SK-N-SH (cell line): Measurements from ENCODE around the gene STX2. TPM values are rescaled to one million over a fixed set of nuclear protein-coding genes. Genes with fewer than 3 reads are reported as not detected.

Experiments used
- CTCF ChIA-PET: fragments of 300-600, 350-600 bp; formaldehyde crosslinking; extraction: SDS; loops from one replicate; lab custom pipeline; 2021; lab: Yijun Ruan, JAX
- POLR2A ChIA-PET: fragments of 350-600 bp; sonication (Branson Sonifier 250); formaldehyde crosslinking; extraction: SDS; loops from one replicate; lab custom pipeline; 2020; ENCODE audit warnings: antibody characterized with exemption, inconsistent platforms; lab: Yijun Ruan, JAX
- DNase-seq: peaks from one replicate; pipeline ENCODE4 v3.0.0; 2012
- H2AFZ ChIP-seq: fragments of 200-600 bp; sonication (generic); 2 replicates; pipeline ENCODE4 v1.8.1; 2016; ENCODE audit warnings: antibody characterized with exemption, mild to moderate bottlenecking, low read depth
- H3F3A ChIP-seq: fragments of 200-600 bp; sonication (generic); replicated peaks from 2 replicates; pipeline ENCODE3; 2016; ENCODE audit warnings: antibody characterized with exemption, mild to moderate bottlenecking; ENCODE audit not compliant: insufficient read depth
- H3K27ac ChIP-seq, 2 experiments: fragments of 200-500 bp in 1 of 2; fragments of 200-600 bp in 1 of 2; sonication (Bioruptor generic) in 1 of 2; sonication (generic), shearing (Covaris generic) in 1 of 2; 2 replicates each; pipeline versions ENCODE4 v1.5.1 to v1.6.1; 2014 to 2016; ENCODE audit warnings: low read depth in 2 of 2, inconsistent platforms in 1 of 2, low read length in 1 of 2, mild to moderate bottlenecking in 1 of 2, mixed read lengths in 1 of 2
- H3K27me3 ChIP-seq: fragments of 200-600 bp; sonication (generic), shearing (Covaris generic); 2 replicates; pipeline ENCODE4 v1.6.1; 2016; ENCODE audit warnings: mixed run types; ENCODE audit not compliant: insufficient read depth
- H3K36me3 ChIP-seq, 2 experiments: fragments of 200-500 bp in 1 of 2; fragments of 200-600 bp in 1 of 2; sonication (Bioruptor generic) in 1 of 2; sonication (generic) in 1 of 2; replicated peaks in 1 of 2; 2 replicates each; pipeline versions ENCODE3 to v1.5.1; 2014 to 2016; ENCODE audit warnings: low read length in 1 of 2, mild to moderate bottlenecking in 1 of 2; ENCODE audit not compliant: insufficient read depth in 2 of 2, control insufficient read depth in 1 of 2
- H3K4me1 ChIP-seq, 2 experiments: fragments of 200-500 bp in 1 of 2; fragments of 200-600 bp in 1 of 2; sonication (Bioruptor generic) in 1 of 2; sonication (generic), shearing (Covaris generic) in 1 of 2; 2 replicates each; pipeline versions ENCODE4 v1.5.1 to v1.6.1; 2014 to 2016; ENCODE audit warnings: low read depth in 1 of 2, low read length in 1 of 2, mixed run types in 1 of 2; ENCODE audit not compliant: insufficient read depth in 2 of 2, control insufficient read depth in 1 of 2
- H3K4me2 ChIP-seq: fragments of 200-600 bp; sonication (generic), shearing (Covaris generic); 2 replicates; pipeline ENCODE4 v1.6.1; 2017; ENCODE audit warnings: mixed run types
- H3K4me3 ChIP-seq, 2 experiments: fragments of 200-500 bp in 1 of 2; fragments of 200-600 bp in 1 of 2; sonication (Bioruptor generic) in 1 of 2; sonication (generic), shearing (Covaris generic) in 1 of 2; 2 replicates each; pipeline versions ENCODE4 v1.5.1 to v1.8.1; 2014 to 2016; ENCODE audit warnings: low read depth in 2 of 2, inconsistent platforms in 1 of 2, low read length in 1 of 2, mild to moderate bottlenecking in 1 of 2, mixed read lengths in 1 of 2, moderate library complexity in 1 of 2
- H3K79me2 ChIP-seq: fragments of 200-600 bp; sonication (generic); 2 replicates; pipeline ENCODE4 v1.8.1; 2017; ENCODE audit warnings: mild to moderate bottlenecking; ENCODE audit not compliant: insufficient read depth
- H3K9ac ChIP-seq: fragments of 200-600 bp; sonication (generic); 2 replicates; pipeline ENCODE4 v1.6.1; 2017; ENCODE audit warnings: mixed run types
- H3K9me2 ChIP-seq: fragments of 200-600 bp; sonication (generic); 2 replicates; pipeline ENCODE4 v1.6.1; 2017; ENCODE audit warnings: mixed run types
- H3K9me3 ChIP-seq: fragments of 200-600 bp; sonication (generic); 2 replicates; pipeline ENCODE4 v1.6.1; 2017; ENCODE audit warnings: mixed run types, mild to moderate bottlenecking, moderate library complexity
- H4K20me1 ChIP-seq: fragments of 200-600 bp; sonication (generic); 2 replicates; pipeline ENCODE4 v1.6.1; 2017; ENCODE audit warnings: mild to moderate bottlenecking, mixed run types; ENCODE audit not compliant: insufficient read depth
- EP300 ChIP-seq, 2 experiments: IDR thresholded peaks; 2 replicates each; pipeline versions ENCODE4 v1.4.0 to v1.6.1; 2012; ENCODE audit warnings: borderline replicate concordance in 1 of 2, low read depth in 1 of 2, low read length in 1 of 2
- FOSL2 ChIP-seq: IDR thresholded peaks from 2 replicates; pipeline ENCODE4 v1.4.0; 2012; ENCODE audit warnings: low read depth, mild to moderate bottlenecking, moderate library complexity, borderline replicate concordance
- MAX ChIP-seq: IDR thresholded peaks from 2 replicates; pipeline ENCODE4 v1.4.0; 2012; ENCODE audit warnings: low read depth
- NFIC ChIP-seq: IDR thresholded peaks from 2 replicates; pipeline ENCODE4 v1.4.0; 2012; ENCODE audit warnings: borderline replicate concordance
- NRF1 ChIP-seq: IDR thresholded peaks from 2 replicates; pipeline ENCODE4 v1.6.1; 2012; ENCODE audit warnings: low read depth, mild to moderate bottlenecking, low read length
- POLR2AphosphoS5 ChIP-seq: IDR thresholded peaks from 2 replicates; pipeline ENCODE4 v1.6.1; 2012; ENCODE audit warnings: low read depth, low read length
- RAD21 ChIP-seq: IDR thresholded peaks from 2 replicates; pipeline ENCODE4 v1.6.1; 2012; ENCODE audit warnings: mild to moderate bottlenecking, low read length
- RCOR1 ChIP-seq: fragments of 150-350 bp; IDR thresholded peaks from 2 replicates; pipeline ENCODE4 v1.6.1; 2017; ENCODE audit warnings: antibody characterized with exemption, low read length
- RFX5 ChIP-seq: IDR thresholded peaks from 2 replicates; pipeline ENCODE4 v1.6.1; 2012; ENCODE audit warnings: mild to moderate bottlenecking, improper control_type of control experiment, low read length
- RXRA ChIP-seq: IDR thresholded peaks from 2 replicates; pipeline ENCODE4 v1.4.0; 2012; ENCODE audit warnings: low read depth, mild to moderate bottlenecking, borderline replicate concordance
- SMC3 ChIP-seq: IDR thresholded peaks from 2 replicates; pipeline ENCODE4 v1.6.1; 2012; ENCODE audit warnings: low read depth, low read length, improper control_type of control experiment
- TCF12 ChIP-seq: IDR thresholded peaks from 2 replicates; pipeline ENCODE4 v1.4.0; 2012
- TEAD4 ChIP-seq: IDR thresholded peaks from 2 replicates; pipeline ENCODE4 v1.4.0; 2012; ENCODE audit warnings: mild to moderate bottlenecking, borderline replicate concordance; ENCODE audit not compliant: insufficient read depth
- USF1 ChIP-seq: IDR thresholded peaks from 2 replicates; pipeline ENCODE4 v1.4.0; 2012; ENCODE audit warnings: low read depth, borderline replicate concordance
- WGBS: methylation state at CpG from one replicate; pipeline ENCODE4 v1.1.6; 2017; ENCODE audit warnings: low lambda C conversion rate; 5-methylcytosine and 5-hydroxymethylcytosine counted together
- polyA plus RNA-seq, 3 experiments: library from polyadenylated mRNA; depleted of rRNA; stranded (reverse); fragments of >200 nt; gene quantifications; 2 replicates each; pipeline ENCODE4 v1.2.3, GENCODE V29; 2012
- TF ChIP-seq, protein P1 (sequence below): fragments of 150-350 bp; IDR thresholded peaks from 2 replicates; pipeline ENCODE4 v1.6.1; 2017; ENCODE audit warnings: antibody characterized with exemption, low read length, low read depth, borderline replicate concordance
- TF ChIP-seq, protein P2 (sequence below): IDR thresholded peaks from 2 replicates; pipeline ENCODE4 v1.4.0; 2012; ENCODE audit warnings: low read depth, borderline replicate concordance
- TF ChIP-seq, protein P3 (sequence below): IDR thresholded peaks from 2 replicates; pipeline ENCODE4 v1.6.1; 2012; ENCODE audit warnings: mild to moderate bottlenecking, low read depth, low read length, moderate library complexity

Gene STX2
- polyA plus RNA-seq, 1 of the 3 experiments (the other 2 are of a cell fraction), result 25.1 TPM

- Histone ChIP-seq H3K79me2 (peaks cover 16% of the 10 kb centered on the region), H3K9ac (no peak overlapping the region), H3K4me3 (no peak overlapping the region), H3K4me2 (no peak overlapping the region), H3F3A (no peaks in the 10 kb centered on the region), H3K27me3 (no peaks in the 10 kb centered on the region), H2AFZ (no peak overlapping the region), H3K9me3 (no peaks in the 10 kb centered on the region), H4K20me1 (0 out of 2 replicates have a peak, but pooled peaks cover 4% of the 10 kb centered on the region), H3K36me3 (peaks cover 17 to 47% of the 10 kb centered on the region in 2 experiments), H3K9me2 (no peaks in the 10 kb centered on the region), H3K27ac (peak overlapping the region in 1 of 2 experiments; percentile 28; a peak in 1 of 4 replicates), H3K4me1 (peaks cover 0 to 21% of the 10 kb centered on the region in 2 experiments; a peak in 2 of 4 replicates)
- POLR2A ChIA-PET, result no interaction called here
- TF ChIP-seq, protein P1, sequence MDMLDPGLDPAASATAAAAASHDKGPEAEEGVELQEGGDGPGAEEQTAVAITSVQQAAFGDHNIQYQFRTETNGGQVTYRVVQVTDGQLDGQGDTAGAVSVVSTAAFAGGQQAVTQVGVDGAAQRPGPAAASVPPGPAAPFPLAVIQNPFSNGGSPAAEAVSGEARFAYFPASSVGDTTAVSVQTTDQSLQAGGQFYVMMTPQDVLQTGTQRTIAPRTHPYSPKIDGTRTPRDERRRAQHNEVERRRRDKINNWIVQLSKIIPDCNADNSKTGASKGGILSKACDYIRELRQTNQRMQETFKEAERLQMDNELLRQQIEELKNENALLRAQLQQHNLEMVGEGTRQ, result no peak
- TF ChIP-seq MAX (no peak), SMC3 (no peak), TCF12 (no peak), POLR2AphosphoS5 (no peak), TEAD4 (no peak), RXRA (no peak), RFX5 (no peak), RAD21 (no peak), NRF1 (no peak), EP300 (IDR thresholded peaks at IDR 0.05; ENCODE audit: borderline replicate concordance in 1 of 2, low read depth in 1 of 2, low read length in 1 of 2) (no peak), FOSL2 (no peak)
- TF ChIP-seq, protein P2, sequence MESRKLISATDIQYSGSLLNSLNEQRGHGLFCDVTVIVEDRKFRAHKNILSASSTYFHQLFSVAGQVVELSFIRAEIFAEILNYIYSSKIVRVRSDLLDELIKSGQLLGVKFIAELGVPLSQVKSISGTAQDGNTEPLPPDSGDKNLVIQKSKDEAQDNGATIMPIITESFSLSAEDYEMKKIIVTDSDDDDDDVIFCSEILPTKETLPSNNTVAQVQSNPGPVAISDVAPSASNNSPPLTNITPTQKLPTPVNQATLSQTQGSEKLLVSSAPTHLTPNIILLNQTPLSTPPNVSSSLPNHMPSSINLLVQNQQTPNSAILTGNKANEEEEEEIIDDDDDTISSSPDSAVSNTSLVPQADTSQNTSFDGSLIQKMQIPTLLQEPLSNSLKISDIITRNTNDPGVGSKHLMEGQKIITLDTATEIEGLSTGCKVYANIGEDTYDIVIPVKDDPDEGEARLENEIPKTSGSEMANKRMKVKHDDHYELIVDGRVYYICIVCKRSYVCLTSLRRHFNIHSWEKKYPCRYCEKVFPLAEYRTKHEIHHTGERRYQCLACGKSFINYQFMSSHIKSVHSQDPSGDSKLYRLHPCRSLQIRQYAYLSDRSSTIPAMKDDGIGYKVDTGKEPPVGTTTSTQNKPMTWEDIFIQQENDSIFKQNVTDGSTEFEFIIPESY, result no peak
- CTCF ChIA-PET, result interaction anchor here (1.4 to 3.3 kb wide), 2 partner anchors 11 to 14 kb away, joined by 3 to 18 read pairs; no protein-coding TSS in a partner anchor
- WGBS, result 95% methylated on average over 14 of the region's 14 CpGs
- DNase-seq, result no peak
These were observed 23.9 kb downstream of the STX2 start for GRCh38 chr12:130815028-130815741.

DNA sequence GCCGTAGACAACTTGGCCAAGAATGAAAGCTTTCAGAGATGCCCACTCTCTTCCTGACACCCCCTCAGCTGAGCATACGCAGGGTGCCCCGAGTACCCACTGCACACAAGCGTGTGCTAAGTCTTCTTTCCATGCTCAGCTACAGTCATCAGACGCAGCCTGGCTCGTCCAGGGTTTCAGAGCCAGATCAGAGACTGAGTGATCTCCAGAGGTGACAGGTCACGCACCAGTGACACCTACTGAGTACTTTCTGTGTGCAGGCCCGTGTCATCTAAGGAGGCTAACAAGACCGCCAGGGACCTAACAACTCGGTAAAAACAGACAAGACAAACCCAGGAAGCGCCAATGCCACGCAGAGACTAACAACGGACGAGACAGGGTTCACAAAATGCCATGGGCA, 25.1 kb downstream of the STX2 start:
- no peak overlapping the region for H3K27ac ChIP-seq
- peaks cover 16% of the 10 kb centered on the region for H3K79me2 ChIP-seq
- 98% methylated on average over 14 of the region's 14 CpGs for WGBS
- no peaks in the 10 kb centered on the region for H3K9me3 ChIP-seq
- DNase-seq, result no peak
- H3K4me1 ChIP-seq, result peaks cover 0 to 21% of the 10 kb centered on the region in 2 experiments; a peak in 2 of 4 replicates
- H3K27me3 ChIP-seq, result no peaks in the 10 kb centered on the region
- H3K36me3 ChIP-seq, result peaks cover 21 to 44% of the 10 kb centered on the region in 2 experiments
- H4K20me1 ChIP-seq, result 0 out of 2 replicates have a peak, but pooled peaks cover 4% of the 10 kb centered on the region
- ChIA-PET POLR2A (no interaction called here), CTCF (interaction anchor here (1.6 kb wide), 1 partner anchor 10 kb away, joined by 3 read pairs; no protein-coding TSS in a partner anchor)
- no peak overlapping the region for H3K9ac ChIP-seq
- H2AFZ ChIP-seq, result no peak overlapping the region
- H3K4me3 ChIP-seq, result no peak overlapping the region
- no peaks in the 10 kb centered on the region for H3F3A ChIP-seq
- H3K4me2 ChIP-seq, result no peak overlapping the region
- H3K9me2 ChIP-seq, result no peaks in the 10 kb centered on the region
- no peak for TF ChIP-seq USF1
- TF ChIP-seq, protein P3, sequence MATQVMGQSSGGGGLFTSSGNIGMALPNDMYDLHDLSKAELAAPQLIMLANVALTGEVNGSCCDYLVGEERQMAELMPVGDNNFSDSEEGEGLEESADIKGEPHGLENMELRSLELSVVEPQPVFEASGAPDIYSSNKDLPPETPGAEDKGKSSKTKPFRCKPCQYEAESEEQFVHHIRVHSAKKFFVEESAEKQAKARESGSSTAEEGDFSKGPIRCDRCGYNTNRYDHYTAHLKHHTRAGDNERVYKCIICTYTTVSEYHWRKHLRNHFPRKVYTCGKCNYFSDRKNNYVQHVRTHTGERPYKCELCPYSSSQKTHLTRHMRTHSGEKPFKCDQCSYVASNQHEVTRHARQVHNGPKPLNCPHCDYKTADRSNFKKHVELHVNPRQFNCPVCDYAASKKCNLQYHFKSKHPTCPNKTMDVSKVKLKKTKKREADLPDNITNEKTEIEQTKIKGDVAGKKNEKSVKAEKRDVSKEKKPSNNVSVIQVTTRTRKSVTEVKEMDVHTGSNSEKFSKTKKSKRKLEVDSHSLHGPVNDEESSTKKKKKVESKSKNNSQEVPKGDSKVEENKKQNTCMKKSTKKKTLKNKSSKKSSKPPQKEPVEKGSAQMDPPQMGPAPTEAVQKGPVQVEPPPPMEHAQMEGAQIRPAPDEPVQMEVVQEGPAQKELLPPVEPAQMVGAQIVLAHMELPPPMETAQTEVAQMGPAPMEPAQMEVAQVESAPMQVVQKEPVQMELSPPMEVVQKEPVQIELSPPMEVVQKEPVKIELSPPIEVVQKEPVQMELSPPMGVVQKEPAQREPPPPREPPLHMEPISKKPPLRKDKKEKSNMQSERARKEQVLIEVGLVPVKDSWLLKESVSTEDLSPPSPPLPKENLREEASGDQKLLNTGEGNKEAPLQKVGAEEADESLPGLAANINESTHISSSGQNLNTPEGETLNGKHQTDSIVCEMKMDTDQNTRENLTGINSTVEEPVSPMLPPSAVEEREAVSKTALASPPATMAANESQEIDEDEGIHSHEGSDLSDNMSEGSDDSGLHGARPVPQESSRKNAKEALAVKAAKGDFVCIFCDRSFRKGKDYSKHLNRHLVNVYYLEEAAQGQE, result no peak
- TF ChIP-seq RFX5, result no peak
- TF ChIP-seq, protein P1, result no peak
- no peak for TF ChIP-seq RCOR1
- no peak for TF ChIP-seq NFIC
- TF ChIP-seq POLR2AphosphoS5, result no peak
- no peak for TF ChIP-seq FOSL2
